HAP-1 (cell line): ENCODE data around the gene TRDN.
A peak's percentile ranks its signal among the peaks of the same experiment; 100 is the strongest.

Experiments used
- DNase-seq, 2 experiments: peaks; one replicate each; pipeline ENCODE4 v3.0.0-alpha.2; 2016 to 2020; ENCODE audit warnings: low spot score in 2 of 2
- H3K27me3 ChIP-seq: fragments of 250-450 bp; sonication (Bioruptor Pico); 2 replicates; pipeline ENCODE4 v1.5.1; 2020; ENCODE audit warnings: low read depth, mild to moderate bottlenecking, moderate library complexity
- H3K36me3 ChIP-seq: fragments of 250-450 bp; sonication (Bioruptor Pico); replicated peaks from 2 replicates; pipeline ENCODE4 v1.5.1; 2020; ENCODE audit warnings: mild to moderate bottlenecking
- H3K4me1 ChIP-seq: fragments of 250-450 bp; sonication (Bioruptor Pico); 2 replicates; pipeline ENCODE4 v1.5.1; 2020; ENCODE audit warnings: mild to moderate bottlenecking
- H3K4me3 ChIP-seq: fragments of 250-450 bp; sonication (Bioruptor Pico); 2 replicates; pipeline ENCODE4 v1.5.1; 2020; ENCODE audit warnings: mild to moderate bottlenecking, moderate library complexity
- H3K9me3 ChIP-seq: fragments of 250-450 bp; sonication (Bioruptor Pico); 2 replicates; pipeline ENCODE4 v1.5.1; 2020; ENCODE audit warnings: mild to moderate bottlenecking, moderate library complexity
- in situ Hi-C: fragments of 300-500 bp; cut with MboI; formaldehyde crosslinking; loops from 3 replicates; pipeline ENCODE4 v1.14.3; 2020; ENCODE audit warnings: low sequenced_read_pairs, inconsistent platforms, mixed read lengths

The TRDN gene

GRCh38 chr6:123648723-123649122, 12.0 kb upstream of the TRDN start:
- Histone ChIP-seq H3K4me1 (no peaks in the 10 kb centered on the region), H3K36me3 (no peaks in the 10 kb centered on the region), H3K9me3 (no peaks in the 10 kb centered on the region), H3K27me3 (no peaks in the 10 kb centered on the region), H3K4me3 (no peak overlapping the region)
- in situ Hi-C loops, result no loop called here
- no peak for DNase-seq

GRCh38 chr6:123648020-123648580, 11.3 kb upstream of the TRDN start:
- H3K27me3 ChIP-seq, result no peaks in the 10 kb centered on the region
- in situ Hi-C loops, result no loop called here
- no peaks in the 10 kb centered on the region for H3K4me1 ChIP-seq
- H3K4me3 ChIP-seq, result no peak overlapping the region
- no peaks in the 10 kb centered on the region for H3K36me3 ChIP-seq
- no peak for DNase-seq
- H3K9me3 ChIP-seq, result no peaks in the 10 kb centered on the region

DNA sequence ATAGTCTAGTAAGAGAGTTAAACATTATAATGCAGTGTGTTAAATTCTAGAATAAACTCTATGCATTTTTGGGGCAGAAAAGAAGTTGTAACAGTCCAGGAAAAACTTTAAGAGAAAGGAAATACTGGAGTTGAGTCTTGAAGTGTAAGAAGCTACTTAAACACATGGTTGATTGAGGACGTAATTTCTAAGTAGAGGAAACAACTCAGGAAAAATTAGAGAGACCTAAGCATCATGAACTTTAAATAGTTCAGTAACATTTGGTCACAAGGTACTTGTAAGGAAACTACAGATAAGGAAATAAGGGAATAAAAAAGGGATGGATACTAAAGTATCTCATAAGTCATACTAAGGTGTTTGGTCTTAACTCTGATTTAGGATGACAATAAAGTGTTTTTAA, 4.7 kb upstream of the TRDN start:
- in situ Hi-C loops, result no loop called here
- H3K4me1 ChIP-seq, result peaks cover 12% of the 10 kb centered on the region
- DNase-seq, result no peak

DNA sequence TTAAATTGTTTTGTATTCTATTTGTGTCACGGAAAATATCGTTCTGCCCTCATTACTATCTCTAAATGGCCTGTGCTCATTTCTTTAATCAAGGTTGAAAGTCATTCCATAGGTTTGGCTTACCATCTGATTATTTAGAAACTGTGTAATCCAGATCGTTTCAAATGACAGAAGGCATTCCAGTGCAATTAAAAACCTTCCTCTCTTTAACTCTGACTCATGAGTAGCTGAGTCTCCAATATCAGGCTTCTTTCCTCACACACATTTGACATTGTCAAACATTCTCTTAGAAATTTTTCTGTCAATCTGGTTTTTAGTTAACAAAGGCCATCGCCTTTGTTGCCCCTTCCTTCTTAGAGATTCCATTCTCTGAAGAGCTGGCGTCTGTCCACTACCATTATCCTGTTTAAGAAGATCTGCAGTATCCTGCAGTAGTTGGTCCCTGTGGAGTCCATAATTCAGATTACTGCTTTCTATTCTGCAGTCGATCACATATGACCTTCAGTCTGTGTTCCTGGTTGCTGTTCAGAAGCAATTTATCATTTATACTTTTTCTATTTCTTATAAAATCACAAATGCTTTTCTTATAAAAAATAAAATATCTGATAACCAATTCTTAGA, 3.9 kb upstream of the TRDN start:
- Histone ChIP-seq H3K27me3 (no peaks in the 10 kb centered on the region), H3K4me1 (peaks cover 12% of the 10 kb centered on the region), H3K36me3 (no peaks in the 10 kb centered on the region), H3K9me3 (no peaks in the 10 kb centered on the region), H3K4me3 (no peak overlapping the region)
- in situ Hi-C loops, result no loop called here
- DNase-seq, result peak; percentile 69 to 89

More for the DNA sequence above, 4.7 kb upstream of the TRDN start:
- H3K4me3 ChIP-seq, result no peak overlapping the region
- no peaks in the 10 kb centered on the region for H3K9me3 ChIP-seq
- H3K36me3 ChIP-seq, result no peaks in the 10 kb centered on the region
- H3K27me3 ChIP-seq, result no peaks in the 10 kb centered on the region

DNA sequence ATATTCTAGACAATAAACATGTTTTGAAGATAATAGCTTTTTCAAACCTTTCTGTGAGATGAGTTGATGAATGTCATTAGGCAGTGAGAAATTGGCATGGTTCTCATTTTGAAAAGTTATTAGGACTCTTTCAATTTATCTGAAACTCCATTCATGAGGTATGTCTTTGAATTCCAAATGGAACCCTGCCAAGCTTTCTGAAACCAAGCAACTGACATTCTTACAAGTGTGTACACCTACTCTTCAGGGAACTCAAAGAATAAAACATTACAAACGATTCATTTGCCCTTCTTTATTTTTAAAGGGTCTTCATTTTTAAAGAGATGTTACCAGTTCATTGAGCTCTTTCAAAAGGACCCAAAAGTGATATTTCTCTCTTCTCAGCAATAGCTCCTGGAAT, 2.1 kb upstream of the TRDN start:
- H3K4me3 ChIP-seq, result no peak overlapping the region
- in situ Hi-C loops, result no loop called here
- no peaks in the 10 kb centered on the region for H3K36me3 ChIP-seq
- no peaks in the 10 kb centered on the region for H3K27me3 ChIP-seq
- no peaks in the 10 kb centered on the region for H3K9me3 ChIP-seq
- H3K4me1 ChIP-seq, result peaks cover 12% of the 10 kb centered on the region
- no peak for DNase-seq

DNA sequence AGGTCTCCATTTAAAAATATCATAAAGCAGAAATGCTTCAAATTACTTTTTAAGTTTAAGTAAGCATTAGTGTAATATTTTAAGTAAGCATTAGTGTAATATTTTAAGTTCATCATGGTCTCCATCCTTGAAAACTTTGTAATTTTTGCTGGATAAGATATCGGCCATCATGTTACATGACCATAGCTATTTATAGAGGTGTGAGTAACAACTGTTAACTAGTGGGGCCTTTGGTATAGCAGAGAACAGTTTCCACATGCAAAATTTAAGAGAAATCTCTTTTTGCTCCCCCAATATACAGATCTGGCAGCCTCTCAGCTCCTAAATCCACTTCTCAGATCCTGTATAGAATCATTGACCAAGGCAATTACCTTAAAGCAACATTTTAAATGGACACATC, 468 bp downstream of the TRDN start:
- peaks cover 12% of the 10 kb centered on the region for H3K4me1 ChIP-seq
- no peaks in the 10 kb centered on the region for H3K27me3 ChIP-seq
- in situ Hi-C loops, result no loop called here

DNA sequence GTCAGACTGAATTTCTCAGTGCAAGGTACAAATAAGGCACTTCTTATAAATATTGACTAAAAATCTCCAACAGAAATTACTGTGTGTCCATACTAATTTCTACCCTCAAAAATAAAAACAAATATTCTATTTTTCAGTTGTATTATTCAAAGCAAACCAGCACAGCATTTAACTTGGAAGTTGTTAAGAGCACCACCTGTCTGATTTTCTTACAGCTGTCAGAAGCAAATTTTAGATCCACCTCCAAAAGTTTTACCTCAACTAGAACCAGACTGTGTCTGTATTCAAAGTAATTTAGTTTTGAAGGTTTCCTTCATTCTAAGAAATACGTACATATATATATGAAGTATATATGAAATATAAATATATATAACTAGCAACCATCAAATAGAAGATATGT, 1.2 kb downstream of the TRDN start:
- Histone ChIP-seq H3K27me3 (no peaks in the 10 kb centered on the region), H3K4me3 (no peak overlapping the region), H3K4me1 (peaks cover 12% of the 10 kb centered on the region), H3K9me3 (no peaks in the 10 kb centered on the region), H3K36me3 (no peaks in the 10 kb centered on the region)
- no peak for DNase-seq
- in situ Hi-C loops, result no loop called here

More for the DNA sequence above, 468 bp downstream of the TRDN start:
- no peaks in the 10 kb centered on the region for H3K36me3 ChIP-seq
- no peak for DNase-seq
- H3K9me3 ChIP-seq, result no peaks in the 10 kb centered on the region
- no peak overlapping the region for H3K4me3 ChIP-seq

DNA sequence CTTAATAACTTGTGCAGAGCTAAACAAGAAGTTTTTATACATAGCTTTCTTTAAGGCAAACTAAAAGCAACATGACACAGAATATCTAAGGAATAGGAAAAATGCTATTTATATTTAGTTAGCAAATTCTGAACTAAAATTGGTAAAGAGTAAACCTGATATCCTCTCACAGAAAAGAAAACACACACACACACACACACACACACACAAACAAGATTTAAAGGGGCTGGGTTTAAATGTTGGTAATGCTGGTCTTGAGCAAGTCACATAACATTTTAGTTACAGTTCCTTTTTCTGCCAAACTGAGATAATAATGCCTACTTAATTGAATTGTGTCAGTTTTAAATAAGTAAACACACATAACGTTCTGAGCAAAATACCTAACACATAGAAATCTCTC, 1.6 kb downstream of the TRDN start:
- DNase-seq, result no peak
- in situ Hi-C loops, result no loop called here
- H3K36me3 ChIP-seq, result no peaks in the 10 kb centered on the region

DNA sequence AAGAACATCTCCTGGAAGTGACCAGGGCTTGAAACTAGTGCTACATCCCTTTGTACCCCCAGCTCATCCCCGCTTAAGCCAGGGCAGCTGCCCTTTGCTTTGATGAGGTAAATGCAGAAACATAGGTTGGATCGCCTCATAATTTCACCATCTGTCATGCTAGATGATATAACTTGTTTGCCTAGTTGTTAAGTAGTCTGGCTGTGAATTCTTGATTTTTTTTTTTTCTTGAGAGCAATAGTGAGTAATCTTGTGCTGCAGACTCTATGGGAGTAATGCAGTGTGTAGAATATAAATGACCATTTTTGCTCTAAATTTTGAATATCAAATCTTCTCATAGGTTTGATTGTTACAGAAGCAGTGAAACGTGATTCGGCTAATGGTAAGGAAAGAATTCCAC, 4.1 kb downstream of the TRDN start:
- no peaks in the 10 kb centered on the region for H3K27me3 ChIP-seq
- no peaks in the 10 kb centered on the region for H3K9me3 ChIP-seq
- H3K4me1 ChIP-seq, result peaks cover 23% of the 10 kb centered on the region
- in situ Hi-C loops, result no loop called here
- H3K36me3 ChIP-seq, result no peaks in the 10 kb centered on the region
- no peak overlapping the region for H3K4me3 ChIP-seq
- no peak for DNase-seq

More for the DNA sequence above, 1.6 kb downstream of the TRDN start:
- H3K27me3 ChIP-seq, result no peaks in the 10 kb centered on the region
- no peak overlapping the region for H3K4me3 ChIP-seq
- no peaks in the 10 kb centered on the region for H3K9me3 ChIP-seq
- H3K4me1 ChIP-seq, result peaks cover 10% of the 10 kb centered on the region

DNA sequence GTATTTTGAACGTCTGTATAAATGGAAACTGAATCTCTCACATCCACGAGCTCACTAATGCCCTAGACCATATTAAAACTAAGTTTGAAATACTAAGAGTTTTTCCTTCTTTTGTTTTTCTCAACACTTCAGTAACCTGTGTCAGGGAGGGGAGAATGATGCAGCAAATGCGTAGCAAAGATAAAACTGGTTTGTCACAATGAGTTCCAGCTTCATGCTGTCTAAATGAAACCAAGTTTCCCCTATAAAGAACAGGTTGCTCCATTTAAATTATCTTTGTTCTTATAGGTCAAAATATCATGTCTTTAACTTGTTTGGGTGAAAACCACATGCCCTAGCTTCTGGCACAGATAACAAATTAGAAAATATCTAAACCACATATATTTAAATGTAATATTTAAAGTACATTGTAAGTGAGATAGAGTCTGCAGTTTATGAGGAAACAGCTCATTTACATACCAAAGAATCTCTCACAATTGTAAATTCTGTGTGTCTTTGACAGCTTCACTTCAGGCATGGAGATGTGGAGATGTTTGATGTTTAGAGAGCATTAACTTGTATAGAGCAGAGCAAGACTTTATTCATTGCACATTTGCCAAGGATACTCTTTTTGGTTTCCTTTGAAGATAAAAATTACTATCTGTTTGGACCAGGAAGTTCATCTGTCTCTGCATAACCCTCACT, 7.3 kb downstream of the TRDN start:
- no peak overlapping the region for H3K4me3 ChIP-seq

GRCh38 chr6:123625696-123626095, 11.1 kb downstream of the TRDN start:
- in situ Hi-C loops, result no loop called here
- Histone ChIP-seq H3K4me3 (no peak overlapping the region), H3K27me3 (no peaks in the 10 kb centered on the region), H3K4me1 (peaks cover 25% of the 10 kb centered on the region), H3K36me3 (no peaks in the 10 kb centered on the region), H3K9me3 (no peaks in the 10 kb centered on the region)
- peak in 1 of 2 experiments; percentile 57 for DNase-seq

More for the DNA sequence above, 7.3 kb downstream of the TRDN start:
- no peaks in the 10 kb centered on the region for H3K27me3 ChIP-seq
- no peaks in the 10 kb centered on the region for H3K36me3 ChIP-seq
- no peaks in the 10 kb centered on the region for H3K9me3 ChIP-seq
- in situ Hi-C loops, result no loop called here
- H3K4me1 ChIP-seq, result peaks cover 25% of the 10 kb centered on the region
- peak; percentile 21 to 96 for DNase-seq

- peaks cover 2% of the 10 kb centered on the region for H3K4me1 ChIP-seq
- no peak overlapping the region for H3K4me3 ChIP-seq
- H3K9me3 ChIP-seq, result no peaks in the 10 kb centered on the region
- no peaks in the 10 kb centered on the region for H3K27me3 ChIP-seq
- in situ Hi-C loops, result no loop called here
- no peak for DNase-seq
- H3K36me3 ChIP-seq, result no peaks in the 10 kb centered on the region
Measured at GRCh38 chr6:123622780-123623179, 14.0 kb downstream of the TRDN start.

- Histone ChIP-seq H3K9me3 (no peaks in the 10 kb centered on the region), H3K4me3 (no peak overlapping the region), H3K4me1 (peaks cover 3% of the 10 kb centered on the region; the same call in 1 of the 2 replicates), H3K36me3 (no peaks in the 10 kb centered on the region), H3K27me3 (no peaks in the 10 kb centered on the region)
- no peak for DNase-seq
- in situ Hi-C loops, result no loop called here
Measured at GRCh38 chr6:123619156-123619555, 17.6 kb downstream of the TRDN start.

- Histone ChIP-seq H3K9me3 (no peaks in the 10 kb centered on the region), H3K4me3 (no peak overlapping the region), H3K36me3 (no peaks in the 10 kb centered on the region), H3K27me3 (no peaks in the 10 kb centered on the region), H3K4me1 (peaks cover 3% of the 10 kb centered on the region; the same call in 1 of the 2 replicates)
- no peak for DNase-seq
- in situ Hi-C loops, result no loop called here
Measured at GRCh38 chr6:123616942-123617341, 19.8 kb downstream of the TRDN start.
